NCI-H2227 (cell line): ENCODE measurements around the gene ARTN.

Source experiments
- DNase-seq: peaks from one replicate; lab custom pipeline; 2025; ENCODE audit not compliant: unreplicated experiment; lab: John Stamatoyannopoulos, UW

Gene ARTN

GRCh38 chr1:43921022-43921421, 12.6 kb upstream of the ARTN start:
- no peak for DNase-seq

DNA sequence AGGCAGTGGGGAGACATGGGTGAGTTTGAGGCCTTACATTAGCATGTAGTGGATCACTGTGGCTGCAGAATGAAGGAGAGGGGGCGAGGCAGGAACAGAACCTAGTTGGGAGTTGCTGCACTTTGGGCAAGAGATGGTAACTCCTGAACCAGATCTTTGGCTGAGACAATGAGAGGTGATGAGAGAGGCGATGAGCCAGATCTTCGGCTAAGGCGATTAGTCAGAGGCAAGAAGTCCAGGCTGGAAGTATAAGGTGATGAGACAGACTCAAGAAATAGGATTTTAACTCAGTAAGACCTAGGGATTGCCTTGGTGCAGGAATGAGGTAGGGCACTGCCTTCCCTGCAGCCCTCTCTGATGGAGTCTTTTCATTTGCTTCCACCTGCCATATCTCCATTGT, 9.1 kb upstream of the ARTN start:
- DNase-seq = no peak

DNA sequence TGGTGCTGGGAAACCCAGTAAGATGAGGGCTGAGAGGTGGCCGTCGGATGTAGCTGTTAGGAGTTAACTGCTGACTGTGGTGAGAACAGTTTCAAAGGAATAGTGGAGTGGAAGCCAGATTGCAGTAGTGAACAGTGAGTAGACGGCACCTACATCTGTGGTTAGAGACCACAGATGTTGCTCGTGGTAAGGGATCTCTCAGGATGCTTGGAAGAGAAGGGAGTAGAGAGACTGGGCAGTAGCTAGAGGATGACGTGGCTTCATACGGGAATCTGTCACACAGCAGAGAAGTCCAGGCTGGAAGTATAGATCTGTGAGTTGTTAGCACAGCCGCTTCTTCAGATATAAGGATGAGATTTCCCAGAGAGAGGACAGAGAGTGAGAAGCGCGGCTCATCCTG, 7.8 kb upstream of the ARTN start:
- DNase-seq = no peak

- DNase-seq = peak; percentile 14
These were observed 3.2 kb upstream of the ARTN start for GRCh38 chr1:43930168-43930948.

GRCh38 chr1:43930949-43931275, 2.7 kb upstream of the ARTN start:
- DNase-seq = no peak

DNA sequence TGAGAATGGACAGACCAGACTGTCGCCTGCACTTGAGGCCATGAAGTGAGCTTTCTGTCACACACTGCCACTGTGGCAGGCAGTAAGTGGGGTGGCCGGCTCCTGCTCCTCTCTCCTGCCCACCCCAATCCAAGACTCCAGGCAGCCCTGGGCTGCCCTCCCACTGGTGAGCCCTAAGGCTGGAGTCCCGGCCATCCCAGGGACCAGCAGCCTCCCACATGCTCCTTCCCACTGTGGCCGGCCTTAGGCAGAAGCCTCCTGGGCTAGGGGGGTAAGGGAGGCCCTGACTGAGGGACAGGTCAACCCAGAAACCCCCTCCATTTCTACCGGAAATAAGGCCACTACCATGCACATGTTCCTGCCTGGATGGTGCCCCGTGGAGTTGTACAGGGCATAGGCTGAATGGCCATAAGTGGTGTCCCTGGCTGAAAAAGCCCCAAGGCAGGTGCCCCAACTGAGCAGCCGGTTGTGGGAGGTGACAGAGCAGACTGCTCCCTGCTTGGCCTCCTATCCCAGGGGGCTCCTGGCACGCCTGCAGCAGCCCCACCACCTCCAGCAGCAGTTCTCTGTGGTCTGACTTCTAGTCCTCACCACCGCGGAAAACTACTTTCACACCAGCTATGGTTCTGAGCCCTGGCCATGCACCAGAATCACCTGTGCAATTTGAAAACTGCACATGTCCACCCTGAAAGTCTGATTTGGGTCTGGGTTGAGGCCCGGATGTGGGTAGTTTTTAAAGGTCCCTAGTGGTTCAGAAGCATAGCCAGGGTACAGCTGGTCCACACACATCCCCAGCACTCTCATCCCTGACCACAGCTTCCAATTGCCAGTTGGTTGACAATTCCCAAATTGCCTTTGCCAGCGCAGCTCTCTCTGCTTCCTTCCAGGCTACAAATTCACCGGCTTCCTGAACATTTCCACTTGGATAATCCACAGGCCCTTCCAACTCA, 1.6 kb upstream of the ARTN start:
- no peak for DNase-seq

- DNase-seq = no peak
These were observed 715 bp upstream of the ARTN start for GRCh38 chr1:43932786-43933385.

GRCh38 chr1:43934101-43934985, 742 bp downstream of the ARTN start:
- DNase-seq = peak; percentile 87

- DNase-seq = no peak
These were observed 1.4 kb downstream of the ARTN start for GRCh38 chr1:43934986-43935324.

- peak; percentile 52 for DNase-seq
These were observed 2.3 kb downstream of the ARTN start for GRCh38 chr1:43935711-43936427.

DNA sequence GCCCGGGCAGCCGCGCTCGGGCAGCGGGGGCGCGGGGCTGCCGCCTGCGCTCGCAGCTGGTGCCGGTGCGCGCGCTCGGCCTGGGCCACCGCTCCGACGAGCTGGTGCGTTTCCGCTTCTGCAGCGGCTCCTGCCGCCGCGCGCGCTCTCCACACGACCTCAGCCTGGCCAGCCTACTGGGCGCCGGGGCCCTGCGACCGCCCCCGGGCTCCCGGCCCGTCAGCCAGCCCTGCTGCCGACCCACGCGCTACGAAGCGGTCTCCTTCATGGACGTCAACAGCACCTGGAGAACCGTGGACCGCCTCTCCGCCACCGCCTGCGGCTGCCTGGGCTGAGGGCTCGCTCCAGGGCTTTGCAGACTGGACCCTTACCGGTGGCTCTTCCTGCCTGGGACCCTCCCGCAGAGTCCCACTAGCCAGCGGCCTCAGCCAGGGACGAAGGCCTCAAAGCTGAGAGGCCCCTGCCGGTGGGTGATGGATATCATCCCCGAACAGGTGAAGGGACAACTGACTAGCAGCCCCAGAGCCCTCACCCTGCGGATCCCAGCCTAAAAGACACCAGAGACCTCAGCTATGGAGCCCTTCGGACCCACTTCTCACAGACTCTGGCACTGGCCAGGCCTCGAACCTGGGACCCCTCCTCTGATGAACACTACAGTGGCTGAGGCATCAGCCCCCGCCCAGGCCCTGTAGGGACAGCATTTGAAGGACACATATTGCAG, 3.0 kb downstream of the ARTN start:
- DNase-seq = peak; percentile 73

DNA sequence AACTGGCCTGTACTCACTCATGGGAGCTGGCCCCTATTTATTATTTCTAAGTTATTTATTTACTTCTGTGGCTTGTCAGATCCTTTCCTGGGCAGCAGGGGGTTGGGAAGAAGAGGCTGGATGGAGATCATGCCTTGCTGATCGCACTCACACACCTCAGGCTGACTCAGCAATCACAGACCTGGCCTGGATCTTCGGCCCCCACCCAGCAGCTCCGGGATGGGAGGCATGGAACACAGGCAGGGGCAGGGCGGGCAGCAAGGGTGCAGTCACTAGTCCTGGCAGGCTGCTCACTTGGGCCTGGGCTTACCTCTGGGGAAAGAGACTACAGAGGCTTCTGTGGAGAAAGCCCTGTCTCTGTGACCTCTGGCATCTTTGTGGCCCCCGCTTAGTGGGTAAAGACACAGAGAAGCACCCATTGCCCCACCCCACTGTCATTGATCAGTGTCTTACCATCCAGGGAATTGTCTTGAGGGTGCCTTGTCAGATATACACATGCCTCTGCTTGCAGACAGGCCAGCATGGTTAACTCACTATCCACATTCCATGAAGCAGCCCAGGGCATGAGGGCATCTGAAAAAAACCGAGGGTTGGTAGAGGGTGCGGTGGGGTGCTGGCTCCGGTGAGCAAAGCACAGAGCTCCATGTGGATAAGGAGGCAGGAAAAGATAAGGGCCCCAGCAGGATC, 3.7 kb downstream of the ARTN start:
- DNase-seq = no peak

DNA sequence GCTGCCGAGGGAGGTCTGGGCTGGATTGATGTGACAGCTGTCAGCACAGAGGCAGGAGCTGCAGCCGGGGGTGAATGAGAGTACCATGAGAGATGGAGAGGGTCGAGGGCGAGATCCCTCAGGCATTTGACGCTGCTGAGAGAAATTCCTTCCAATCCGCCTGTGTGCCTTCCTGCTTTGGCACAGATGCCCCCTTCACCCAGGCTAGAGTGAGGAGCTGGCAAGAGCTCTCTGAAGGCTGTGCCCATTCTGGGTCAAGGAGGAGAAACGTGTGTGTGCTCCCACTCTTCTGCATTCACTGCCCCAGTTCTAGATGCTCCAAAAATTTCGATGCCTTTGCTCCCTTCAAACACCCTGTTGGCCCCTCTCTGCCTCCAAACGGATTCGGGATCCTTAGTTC, 4.8 kb downstream of the ARTN start:
- DNase-seq = no peak

- no peak for DNase-seq
These were observed 5.4 kb downstream of the ARTN start for GRCh38 chr1:43938892-43939587.

GRCh38 chr1:43942411-43942810, 8.8 kb downstream of the ARTN start:
- DNase-seq = no peak

- no peak for DNase-seq
These were observed 11.3 kb downstream of the ARTN start for GRCh38 chr1:43944860-43945259.

GRCh38 chr1:43945674-43946235, 12.2 kb downstream of the ARTN start:
- no peak for DNase-seq
